Immature natural killer cell (primary cell): ENCODE measurements around the gene MYO1G. TPM values are rescaled to one million over a fixed set of nuclear protein-coding genes. Genes with fewer than 3 reads are reported as not detected.

Experiments used
- DNase-seq, 3 donors: peaks; one replicate each; pipeline ENCODE4 v3.0.0; 2022; ENCODE audit warnings: mixed read lengths in 1 of 3
- H3K27ac Mint-ChIP-seq, 6 donors: one replicate each; pipeline ENCODE4 v1.8.0; 2020; ENCODE audit warnings: mixed read lengths in 6 of 6, mild to moderate bottlenecking in 5 of 6, inconsistent platforms in 4 of 6, moderate library complexity in 3 of 6
- H3K27me3 Mint-ChIP-seq, 3 donors: one replicate each; pipeline ENCODE4 v1.8.0; 2020 to 2021; ENCODE audit warnings: low read depth in 3 of 3, mild to moderate bottlenecking in 3 of 3, mixed read lengths in 3 of 3, moderate library complexity in 3 of 3, inconsistent platforms in 1 of 3
- H3K36me3 Mint-ChIP-seq, 3 donors: one replicate each; pipeline ENCODE4 v1.8.0; 2020; ENCODE audit warnings: mixed read lengths in 3 of 3, inconsistent platforms in 2 of 3, mild to moderate bottlenecking in 2 of 3
- H3K4me1 Mint-ChIP-seq, 2 donors: one replicate each; pipeline ENCODE4 v1.8.0; 2020; ENCODE audit warnings: inconsistent platforms in 2 of 2, mild to moderate bottlenecking in 2 of 2, mixed read lengths in 2 of 2, moderate library complexity in 1 of 2
- H3K4me3 Mint-ChIP-seq, 5 donors: one replicate each; pipeline ENCODE4 v1.8.0; 2020; ENCODE audit warnings: mild to moderate bottlenecking in 5 of 5, mixed read lengths in 5 of 5, inconsistent platforms in 3 of 5, moderate library complexity in 3 of 5
- H3K9me3 Mint-ChIP-seq, 6 donors: one replicate each; pipeline ENCODE4 v1.8.0; 2020; ENCODE audit warnings: mild to moderate bottlenecking in 6 of 6, mixed read lengths in 6 of 6, inconsistent platforms in 4 of 6, moderate library complexity in 3 of 6
- polyA plus RNA-seq, 3 donors: library from polyadenylated mRNA; unstranded; fragments of 300-500 nt; fragmentation: Illumina TruSeq; gene quantifications; one replicate each; pipeline ENCODE4 v1.2.3, GENCODE V29; 2021

The MYO1G gene
- polyA plus RNA-seq, 3 donors from 2014 or later: 139 to 261 (median 139) TPM

DNA sequence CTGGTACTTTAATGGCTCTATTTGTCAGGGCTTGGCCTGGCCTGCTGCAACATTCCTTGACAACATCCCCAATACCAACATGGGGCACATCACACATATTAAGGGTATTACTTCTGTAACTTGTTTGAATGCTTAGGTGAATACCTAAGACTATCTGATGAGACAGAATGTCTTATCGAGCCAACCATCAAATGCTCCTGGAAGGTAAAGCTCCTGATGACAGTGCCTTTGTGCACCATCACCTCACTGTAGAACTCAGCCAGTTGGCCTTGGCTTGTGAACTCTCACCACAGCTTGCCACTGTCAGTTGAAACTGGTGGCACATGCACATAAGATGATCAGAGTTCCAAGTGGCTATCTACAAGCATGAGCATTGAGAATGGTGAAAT lies 3.7 kb upstream of the MYO1G start:
- DNase-seq: no peak
- Mint-ChIP-seq H3K9me3 (no peaks in the 10 kb centered on the region), H3K36me3 (peaks cover 27 to 32% (median 29%) of the 10 kb centered on the region in 3 donors), H3K27ac (peak overlapping the region in 5 of 6 donors; percentile 24 to 77 (median 63)), H3K27me3 (peaks cover 3 to 22% (median 14%) of the 10 kb centered on the region in 3 donors), H3K4me3 (peak overlapping the region in 1 of 5 donors; percentile 29), H3K4me1 (peaks cover 64 to 75% of the 10 kb centered on the region in 2 donors)

- Mint-ChIP-seq H3K27ac (peak overlapping the region; percentile 93 to 99 (median 97)), H3K36me3 (peaks cover 29 to 36% (median 30%) of the 10 kb centered on the region in 3 donors), H3K4me1 (peaks cover 62 to 78% of the 10 kb centered on the region in 2 donors), H3K4me3 (peak overlapping the region in 4 of 5 donors; percentile 33 to 97 (median 64)), H3K9me3 (no peaks in the 10 kb centered on the region), H3K27me3 (peaks cover 3 to 16% (median 7%) of the 10 kb centered on the region in 3 donors)
- no peak for DNase-seq
Measured at GRCh38 chr7:44981035-44981706, 2.4 kb upstream of the MYO1G start.

GRCh38 chr7:44980393-44981034 lies 1.7 kb upstream of the MYO1G start:
- peaks cover 24 to 32% (median 27%) of the 10 kb centered on the region in 3 donors for H3K36me3 Mint-ChIP-seq
- H3K27ac Mint-ChIP-seq: peak overlapping the region; percentile 93 to 99 (median 97)
- no peaks in the 10 kb centered on the region for H3K9me3 Mint-ChIP-seq
- H3K4me3 Mint-ChIP-seq: peak overlapping the region; percentile 33 to 97 (median 62)
- peak in 2 of 3 donors; percentile 39 to 59 for DNase-seq
- H3K27me3 Mint-ChIP-seq: peaks cover 3 to 16% (median 7%) of the 10 kb centered on the region in 3 donors
- H3K4me1 Mint-ChIP-seq: peaks cover 61 to 78% of the 10 kb centered on the region in 2 donors

DNA sequence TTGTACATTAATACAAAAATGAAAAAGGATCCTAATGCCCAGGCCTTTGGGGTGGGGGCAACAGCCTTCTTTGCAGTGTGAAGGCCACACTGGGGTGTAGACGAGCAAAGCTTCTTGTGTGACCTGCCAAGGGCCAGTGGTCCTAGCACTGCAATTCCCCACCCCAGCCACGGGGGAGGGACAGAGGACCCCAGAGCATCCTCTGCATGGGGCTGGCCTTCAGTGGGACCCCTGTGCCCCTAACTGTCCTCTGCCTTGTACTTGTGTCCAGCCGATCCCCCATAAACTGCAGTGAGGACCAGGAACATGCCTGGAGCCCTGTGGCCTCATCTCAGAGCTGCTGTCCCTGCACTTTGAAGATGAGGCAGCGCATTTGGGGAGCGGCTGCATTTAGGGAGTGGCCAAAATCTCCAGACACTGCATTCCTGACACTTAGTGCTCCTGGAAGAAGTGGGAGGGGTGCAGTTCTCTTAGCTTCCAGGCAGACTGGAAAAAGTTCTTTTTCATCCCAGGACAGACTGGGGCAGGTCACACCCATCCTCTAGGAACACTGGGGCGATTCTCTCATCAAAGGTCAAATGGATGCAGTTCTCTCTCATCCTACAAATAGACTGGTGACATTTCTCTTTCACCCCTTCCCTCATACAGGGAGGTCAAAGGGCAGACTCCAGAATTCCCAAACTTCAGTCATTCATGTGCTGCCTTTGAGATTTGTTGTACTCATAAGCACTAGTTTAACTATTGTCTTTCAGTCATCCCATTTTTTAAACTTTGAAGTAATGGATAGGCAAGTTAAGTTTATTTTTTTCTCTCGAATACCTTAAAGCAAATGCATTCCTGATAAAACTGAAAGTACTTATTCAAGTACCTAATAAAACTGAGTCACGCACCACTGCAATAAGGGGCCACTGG lies 922 bp upstream of the MYO1G start:
- no peak for DNase-seq
- peak overlapping the region; percentile 93 to 99 (median 97) for H3K27ac Mint-ChIP-seq
- peak overlapping the region; percentile 95 to 98 (median 97) for H3K4me3 Mint-ChIP-seq
- no peaks in the 10 kb centered on the region for H3K9me3 Mint-ChIP-seq
- H3K27me3 Mint-ChIP-seq: peaks cover 3 to 13% (median 7%) of the 10 kb centered on the region in 3 donors
- H3K4me1 Mint-ChIP-seq: peaks cover 60 to 78% of the 10 kb centered on the region in 2 donors
- H3K36me3 Mint-ChIP-seq: peaks cover 19 to 27% (median 22%) of the 10 kb centered on the region in 3 donors

DNA sequence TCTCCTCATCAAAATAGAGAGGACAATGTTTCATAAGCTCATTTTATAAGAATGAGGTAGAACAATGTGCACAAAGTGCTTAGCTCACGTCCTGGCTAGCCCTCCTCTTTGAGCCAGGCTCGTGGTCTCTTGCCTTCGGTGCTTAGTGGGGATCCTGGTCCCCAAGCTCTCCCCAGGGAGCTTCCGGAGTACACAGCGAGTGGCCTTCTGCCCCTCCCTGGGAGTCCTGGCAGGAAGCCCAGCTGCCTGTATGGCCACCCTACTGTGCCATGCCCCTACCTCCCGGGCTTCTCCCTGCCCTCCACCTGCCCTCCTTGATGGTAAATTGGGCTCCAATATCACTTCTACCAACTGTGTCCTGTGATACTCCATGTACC lies 868 bp downstream of the MYO1G start:
- H3K4me1 Mint-ChIP-seq: peaks cover 63 to 75% of the 10 kb centered on the region in 2 donors
- peaks cover 3 to 13% (median 7%) of the 10 kb centered on the region in 3 donors for H3K27me3 Mint-ChIP-seq
- H3K9me3 Mint-ChIP-seq: no peaks in the 10 kb centered on the region
- no peak for DNase-seq
- H3K27ac Mint-ChIP-seq: peak overlapping the region; percentile 93 to 99 (median 97)
- H3K4me3 Mint-ChIP-seq: peak overlapping the region; percentile 95 to 98 (median 97)
- H3K36me3 Mint-ChIP-seq: peaks cover 8 to 16% (median 11%) of the 10 kb centered on the region in 3 donors

GRCh38 chr7:44977304-44977958 lies 1.4 kb downstream of the MYO1G start:
- peak overlapping the region; percentile 95 to 98 (median 97) for H3K4me3 Mint-ChIP-seq
- peaks cover 3 to 13% (median 7%) of the 10 kb centered on the region in 3 donors for H3K27me3 Mint-ChIP-seq
- peaks cover 4 to 12% (median 5%) of the 10 kb centered on the region in 3 donors for H3K36me3 Mint-ChIP-seq
- no peaks in the 10 kb centered on the region for H3K9me3 Mint-ChIP-seq
- peak; percentile 64 to 73 (median 68) for DNase-seq
- peak overlapping the region; percentile 93 to 99 (median 97) for H3K27ac Mint-ChIP-seq
- H3K4me1 Mint-ChIP-seq: peaks cover 63 to 75% of the 10 kb centered on the region in 2 donors

GRCh38 chr7:44976746-44977196 lies 2.0 kb downstream of the MYO1G start:
- Mint-ChIP-seq H3K9me3 (no peaks in the 10 kb centered on the region), H3K27ac (peak overlapping the region; percentile 93 to 99 (median 97)), H3K4me1 (peaks cover 66 to 75% of the 10 kb centered on the region in 2 donors), H3K4me3 (peak overlapping the region; percentile 95 to 98 (median 97)), H3K36me3 (peaks cover 4 to 10% (median 4%) of the 10 kb centered on the region in 3 donors), H3K27me3 (peaks cover 3 to 13% (median 7%) of the 10 kb centered on the region in 3 donors)
- DNase-seq: no peak

DNA sequence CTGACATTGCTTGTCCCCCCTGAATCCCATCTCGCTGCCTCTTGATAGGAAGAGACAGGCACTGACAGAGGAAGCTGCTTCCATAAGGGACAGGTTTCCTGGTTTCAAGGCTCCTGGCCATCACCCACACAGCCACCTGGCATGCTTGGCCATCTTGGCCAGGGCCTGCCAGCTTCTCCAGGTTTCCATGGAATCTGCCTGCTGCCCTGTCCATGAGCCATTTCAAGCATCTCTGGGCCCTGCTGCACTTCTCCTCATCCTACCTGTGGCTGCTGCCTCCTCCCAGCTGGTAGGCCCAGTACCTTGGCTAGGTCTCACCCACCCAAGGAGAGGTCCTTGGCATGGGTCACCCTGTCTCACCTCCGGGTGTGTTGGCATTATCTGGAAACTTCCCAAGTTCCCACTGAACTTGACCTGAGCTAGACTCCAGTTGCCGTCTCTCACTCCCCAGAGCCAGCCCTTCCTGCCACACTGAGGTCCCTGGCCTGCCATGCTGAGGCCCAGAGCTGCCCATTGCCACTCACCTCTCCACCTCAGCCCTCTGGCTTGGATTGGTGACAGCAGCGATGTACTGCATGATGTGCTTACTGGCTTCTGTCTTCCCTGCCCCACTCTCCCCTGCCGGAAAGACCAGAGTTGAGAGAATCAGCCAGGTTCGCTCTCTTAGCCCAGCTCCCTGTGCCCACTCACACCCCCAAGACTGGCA lies 2.6 kb downstream of the MYO1G start:
- Mint-ChIP-seq H3K27me3 (peaks cover 3 to 14% (median 7%) of the 10 kb centered on the region in 3 donors), H3K9me3 (no peaks in the 10 kb centered on the region), H3K4me1 (peaks cover 67 to 73% of the 10 kb centered on the region in 2 donors), H3K4me3 (peak overlapping the region; percentile 95 to 98 (median 97)), H3K36me3 (peaks cover 4 to 10% (median 4%) of the 10 kb centered on the region in 3 donors), H3K27ac (peak overlapping the region; percentile 93 to 99 (median 97))
- DNase-seq: no peak

- H3K36me3 Mint-ChIP-seq: peaks cover 4 to 10% (median 4%) of the 10 kb centered on the region in 3 donors
- H3K9me3 Mint-ChIP-seq: no peaks in the 10 kb centered on the region
- no peak for DNase-seq
- peaks cover 60 to 66% of the 10 kb centered on the region in 2 donors for H3K4me1 Mint-ChIP-seq
- peak overlapping the region in 5 of 6 donors; percentile 70 to 82 (median 76) for H3K27ac Mint-ChIP-seq
- peaks cover 3 to 14% (median 7%) of the 10 kb centered on the region in 3 donors for H3K27me3 Mint-ChIP-seq
- peak overlapping the region in 3 of 5 donors; percentile 21 to 50 (median 43) for H3K4me3 Mint-ChIP-seq
Measured at GRCh38 chr7:44975331-44976039, 3.3 kb downstream of the MYO1G start.

GRCh38 chr7:44974549-44974948 lies 4.3 kb downstream of the MYO1G start:
- Mint-ChIP-seq H3K36me3 (peaks cover 4 to 10% (median 4%) of the 10 kb centered on the region in 3 donors), H3K9me3 (no peaks in the 10 kb centered on the region), H3K4me3 (peak overlapping the region in 1 of 5 donors; percentile 14), H3K4me1 (peaks cover 51 to 57% of the 10 kb centered on the region in 2 donors), H3K27ac (peak overlapping the region; percentile 59 to 88 (median 77)), H3K27me3 (peaks cover 3 to 14% (median 7%) of the 10 kb centered on the region in 3 donors)
- DNase-seq: no peak

DNA sequence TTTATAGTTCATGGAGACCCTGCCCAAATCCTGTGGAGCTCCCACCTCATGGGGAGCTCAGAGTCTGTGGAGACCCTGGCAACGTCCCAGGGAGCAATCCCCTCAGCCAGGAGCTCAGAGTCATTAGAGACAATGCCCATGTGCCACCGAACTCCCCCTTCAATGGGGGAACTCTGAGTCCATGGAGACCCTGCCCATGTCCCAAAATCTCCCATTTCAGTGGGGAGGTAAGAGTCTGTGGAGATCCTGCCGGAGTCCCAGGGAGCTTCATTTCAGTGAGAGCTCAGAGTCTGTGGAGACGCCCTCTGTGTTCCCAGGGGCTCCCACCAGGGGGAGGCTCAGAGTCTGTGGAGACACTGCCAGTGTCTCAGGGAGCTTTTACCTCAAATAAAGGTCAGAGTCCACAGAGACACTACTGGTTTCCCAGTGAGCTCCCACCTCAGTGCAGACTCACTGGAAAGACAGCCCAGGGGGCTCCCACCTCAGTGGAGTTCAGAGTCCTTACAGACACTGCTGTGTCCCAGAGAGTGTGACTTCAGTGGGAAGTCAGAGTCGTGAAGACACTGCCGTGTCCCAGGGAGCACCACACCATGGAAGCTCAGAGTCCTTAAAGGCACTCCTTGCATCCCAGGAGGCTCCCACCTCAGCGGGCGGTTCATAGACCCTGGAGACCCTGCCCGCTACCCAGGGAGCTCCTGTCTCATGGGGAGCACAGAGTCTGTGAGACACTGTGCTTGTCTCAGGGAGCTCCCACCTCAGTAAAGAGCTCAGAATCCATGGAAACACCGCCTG lies 5.0 kb downstream of the MYO1G start:
- Mint-ChIP-seq H3K4me3 (peak overlapping the region in 2 of 5 donors; percentile 9 to 21), H3K4me1 (peaks cover 45 to 50% of the 10 kb centered on the region in 2 donors), H3K36me3 (peaks cover 4 to 10% (median 4%) of the 10 kb centered on the region in 3 donors), H3K27me3 (peaks cover 0 to 9% (median 3%) of the 10 kb centered on the region in 3 donors), H3K27ac (peak overlapping the region; percentile 53 to 87 (median 64)), H3K9me3 (no peaks in the 10 kb centered on the region)
- DNase-seq: peak; percentile 45 to 51 (median 47)
